ENCODE results near the gene SCYL1. TPM values are rescaled to one million over a fixed set of nuclear protein-coding genes. Genes with fewer than 3 reads are reported as not detected.
A peak's percentile ranks its signal among the peaks of the same experiment; 100 is the strongest.

The SCYL1 gene
- total RNA-seq, 1 donor from 2014 or later: 49.5 TPM

- DNase-seq (ENCODE audit: low read depth) (no peak), FAIRE-seq (no peak)
- Histone ChIP-seq H3K36me3 (ENCODE audit: control insufficient read depth, insufficient read depth, low read length) (no peaks in the 10 kb centered on the region), H3K27me3 (ENCODE audit: control insufficient read depth, insufficient read depth, low read length) (no peaks in the 10 kb centered on the region), H3K4me3 (ENCODE audit: low read depth, low read length) (no peak overlapping the region)
- TF ChIP-seq CTCF (IDR thresholded peaks at IDR 0.05; ENCODE audit: insufficient read depth, low read length, severe bottlenecking): no peak
These were observed 29.4 kb downstream of the SCYL1 start for GRCh38 chr11:65554057-65554818.

DNA sequence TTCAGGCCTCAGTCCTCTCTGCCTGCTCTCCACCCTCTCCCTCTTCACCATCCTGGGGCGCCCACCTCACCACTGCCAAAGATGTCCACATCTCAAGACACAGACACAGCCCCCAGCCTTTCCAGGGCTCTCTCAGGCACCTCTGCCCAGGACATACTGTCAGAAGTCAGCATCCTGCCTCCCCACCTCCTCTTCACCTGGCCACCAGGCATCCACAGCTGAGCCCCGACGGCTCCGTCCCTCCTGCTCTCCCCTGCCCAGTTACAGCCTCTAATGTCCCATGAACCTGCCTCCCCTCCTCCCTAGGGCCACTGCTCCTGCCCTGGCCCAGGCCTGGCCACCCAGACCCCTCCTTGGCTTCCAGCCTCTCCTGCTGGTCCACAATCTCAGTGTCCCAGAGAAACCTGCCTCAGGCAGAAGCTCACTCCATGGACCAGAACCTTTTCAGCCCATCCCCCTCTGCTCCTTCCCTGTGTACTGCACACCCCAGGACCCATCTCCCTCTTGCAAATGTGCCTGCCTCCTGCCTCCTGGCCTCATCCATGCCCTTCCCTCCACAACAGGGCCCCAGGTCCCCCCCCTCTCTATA is 30.1 kb downstream of the SCYL1 start:
- TF ChIP-seq CTCF (IDR thresholded peaks at IDR 0.05; ENCODE audit: insufficient read depth, low read length, severe bottlenecking): no peak

DNA sequence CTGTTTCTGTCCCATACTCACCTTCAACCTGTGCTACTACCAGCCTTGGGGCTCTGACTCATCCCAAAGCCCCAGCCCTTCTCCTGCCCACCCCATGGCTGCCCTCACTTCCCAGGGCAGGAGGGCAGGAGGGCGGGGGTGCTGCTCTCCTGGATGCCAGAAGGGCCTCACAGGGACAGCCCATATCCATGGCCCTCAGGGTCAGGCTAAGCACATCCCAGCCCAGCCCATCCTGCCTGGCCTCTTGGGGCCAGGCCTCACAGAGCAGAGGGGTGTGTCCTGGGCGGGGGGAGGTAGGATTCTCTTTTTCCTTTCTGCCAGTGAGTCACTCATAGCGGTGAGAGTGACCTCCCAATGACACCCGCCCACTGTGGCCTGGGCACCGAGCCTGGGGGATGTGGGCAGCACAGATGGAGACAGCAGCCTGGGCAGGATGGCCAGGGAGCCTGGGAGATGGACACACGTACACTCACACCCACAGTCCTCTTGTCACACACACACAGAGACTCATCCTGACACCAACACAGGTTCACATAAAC is 30.9 kb downstream of the SCYL1 start:
- FAIRE-seq (no peak), DNase-seq (ENCODE audit: low read depth) (peak; percentile 63)
- TF ChIP-seq CTCF (IDR thresholded peaks at IDR 0.05; ENCODE audit: insufficient read depth, low read length, severe bottlenecking): no peak
- H3K4me3 ChIP-seq (ENCODE audit: low read depth, low read length): no peak overlapping the region
- H3K27me3 ChIP-seq (ENCODE audit: control insufficient read depth, insufficient read depth, low read length): no peaks in the 10 kb centered on the region
- H3K36me3 ChIP-seq (ENCODE audit: control insufficient read depth, insufficient read depth, low read length): no peaks in the 10 kb centered on the region

More for the DNA sequence above, 30.1 kb downstream of the SCYL1 start:
- no peak for DNase-seq (ENCODE audit: low read depth)
- Histone ChIP-seq H3K27me3 (ENCODE audit: control insufficient read depth, insufficient read depth, low read length) (no peaks in the 10 kb centered on the region), H3K4me3 (ENCODE audit: low read depth, low read length) (no peak overlapping the region), H3K36me3 (ENCODE audit: control insufficient read depth, insufficient read depth, low read length) (no peaks in the 10 kb centered on the region)
- FAIRE-seq: no peak

- Histone ChIP-seq H3K4me3 (ENCODE audit: low read depth, low read length) (no peak overlapping the region), H3K36me3 (ENCODE audit: control insufficient read depth, insufficient read depth, low read length) (no peaks in the 10 kb centered on the region), H3K27me3 (ENCODE audit: control insufficient read depth, insufficient read depth, low read length) (no peaks in the 10 kb centered on the region)
- no peak for DNase-seq (ENCODE audit: low read depth)
- FAIRE-seq: no peak
- no peak for TF ChIP-seq CTCF (IDR thresholded peaks at IDR 0.05; ENCODE audit: insufficient read depth, low read length, severe bottlenecking)
These were observed 31.8 kb downstream of the SCYL1 start for GRCh38 chr11:65556470-65557279.

- H3K4me3 ChIP-seq (ENCODE audit: low read depth, low read length): peak overlapping the region; percentile 34
- H3K27me3 ChIP-seq (ENCODE audit: control insufficient read depth, insufficient read depth, low read length): no peaks in the 10 kb centered on the region
- DNase-seq (ENCODE audit: low read depth) (no peak), FAIRE-seq (no peak)
- no peak for TF ChIP-seq CTCF (IDR thresholded peaks at IDR 0.05; ENCODE audit: insufficient read depth, low read length, severe bottlenecking)
- no peaks in the 10 kb centered on the region for H3K36me3 ChIP-seq (ENCODE audit: control insufficient read depth, insufficient read depth, low read length)
These were observed 32.6 kb downstream of the SCYL1 start for GRCh38 chr11:65557280-65558001.
